Measurements from ENCODE around the gene CCDC117.

CCDC117 gene

GRCh38 chr22:28791124-28791523 lies 18.6 kb downstream of the CCDC117 start:
- TF ChIP-seq, protein P1, sequence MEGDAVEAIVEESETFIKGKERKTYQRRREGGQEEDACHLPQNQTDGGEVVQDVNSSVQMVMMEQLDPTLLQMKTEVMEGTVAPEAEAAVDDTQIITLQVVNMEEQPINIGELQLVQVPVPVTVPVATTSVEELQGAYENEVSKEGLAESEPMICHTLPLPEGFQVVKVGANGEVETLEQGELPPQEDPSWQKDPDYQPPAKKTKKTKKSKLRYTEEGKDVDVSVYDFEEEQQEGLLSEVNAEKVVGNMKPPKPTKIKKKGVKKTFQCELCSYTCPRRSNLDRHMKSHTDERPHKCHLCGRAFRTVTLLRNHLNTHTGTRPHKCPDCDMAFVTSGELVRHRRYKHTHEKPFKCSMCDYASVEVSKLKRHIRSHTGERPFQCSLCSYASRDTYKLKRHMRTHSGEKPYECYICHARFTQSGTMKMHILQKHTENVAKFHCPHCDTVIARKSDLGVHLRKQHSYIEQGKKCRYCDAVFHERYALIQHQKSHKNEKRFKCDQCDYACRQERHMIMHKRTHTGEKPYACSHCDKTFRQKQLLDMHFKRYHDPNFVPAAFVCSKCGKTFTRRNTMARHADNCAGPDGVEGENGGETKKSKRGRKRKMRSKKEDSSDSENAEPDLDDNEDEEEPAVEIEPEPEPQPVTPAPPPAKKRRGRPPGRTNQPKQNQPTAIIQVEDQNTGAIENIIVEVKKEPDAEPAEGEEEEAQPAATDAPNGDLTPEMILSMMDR (IDR thresholded peaks at IDR 0.05; ENCODE audit: low read depth, low read length, missing control alignments), result no peak

GRCh38 chr22:28791841-28792490 lies 19.5 kb downstream of the CCDC117 start:
- TF ChIP-seq, protein P1 (IDR thresholded peaks at IDR 0.05; ENCODE audit: low read depth, low read length, missing control alignments), result no peak
- no peak overlapping the region for H3K4me3 ChIP-seq (replicated peaks; ENCODE audit: low read depth, low read length)
- no peak for DNase-seq (ENCODE audit: extremely low read depth, low read depth)

More at GRCh38 chr22:28791124-28791523, 18.6 kb downstream of the CCDC117 start:
- no peak for DNase-seq (ENCODE audit: extremely low read depth, low read depth)
- H3K4me3 ChIP-seq (replicated peaks; ENCODE audit: low read depth, low read length), result no peak overlapping the region

- DNase-seq (ENCODE audit: extremely low read depth, low read depth), result no peak
- TF ChIP-seq, protein P1 (IDR thresholded peaks at IDR 0.05; ENCODE audit: low read depth, low read length, missing control alignments), result no peak
- H3K4me3 ChIP-seq (replicated peaks; ENCODE audit: low read depth, low read length), result no peak overlapping the region
Measured at GRCh38 chr22:28792491-28793383, 20.2 kb downstream of the CCDC117 start.

GRCh38 chr22:28793976-28794584 lies 21.6 kb downstream of the CCDC117 start:
- H3K4me3 ChIP-seq (replicated peaks; ENCODE audit: low read depth, low read length), result no peak overlapping the region
- DNase-seq (ENCODE audit: extremely low read depth, low read depth), result no peak
- TF ChIP-seq, protein P1 (IDR thresholded peaks at IDR 0.05; ENCODE audit: low read depth, low read length, missing control alignments), result no peak

DNA sequence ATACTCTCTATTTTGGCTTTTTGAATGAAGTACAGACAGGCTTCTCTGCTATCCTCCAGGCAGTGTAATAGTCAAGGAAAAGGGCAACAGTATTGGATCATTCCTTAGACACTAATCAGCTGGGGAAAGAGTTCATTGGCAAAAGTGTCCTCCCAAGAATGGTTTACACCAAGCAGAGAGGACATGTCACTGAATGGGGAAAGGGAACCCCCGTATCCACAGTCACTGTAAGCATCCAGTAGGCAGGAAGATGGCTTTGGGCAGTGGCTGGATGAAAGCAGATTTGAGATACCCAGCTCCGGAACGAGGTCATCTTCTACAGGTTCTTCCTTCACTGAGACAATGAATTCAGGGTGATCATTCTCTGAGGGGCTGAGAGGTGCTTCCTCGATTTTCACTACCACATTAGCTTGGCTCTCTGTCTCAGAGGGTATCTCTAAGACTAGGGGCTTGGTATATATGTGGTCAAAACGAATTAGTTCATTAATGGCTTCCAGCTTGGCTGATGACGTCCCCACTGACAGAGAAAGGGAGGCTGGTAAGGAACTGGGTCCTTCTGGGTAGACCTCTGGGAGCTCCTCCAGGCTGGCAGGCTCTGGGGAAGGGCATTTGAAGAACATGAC lies 22.7 kb downstream of the CCDC117 start:
- TF ChIP-seq, protein P1 (IDR thresholded peaks at IDR 0.05; ENCODE audit: low read depth, low read length, missing control alignments), result no peak
- DNase-seq (ENCODE audit: extremely low read depth, low read depth), result no peak
- no peak overlapping the region for H3K4me3 ChIP-seq (replicated peaks; ENCODE audit: low read depth, low read length)
